LNCAP (cell line): ENCODE results near the gene GPC6.

ENCODE experiments used
- TF ChIP-seq, protein P1 (sequence below): fragments of 450-650 bp; IDR thresholded peaks from 2 replicates; pipeline ENCODE4 v1.5.1; 2017; ENCODE audit warnings: mild to moderate bottlenecking

Gene GPC6

GRCh38 chr13:93345770-93346169, 119.2 kb downstream of the GPC6 start:
- TF ChIP-seq, protein P1, sequence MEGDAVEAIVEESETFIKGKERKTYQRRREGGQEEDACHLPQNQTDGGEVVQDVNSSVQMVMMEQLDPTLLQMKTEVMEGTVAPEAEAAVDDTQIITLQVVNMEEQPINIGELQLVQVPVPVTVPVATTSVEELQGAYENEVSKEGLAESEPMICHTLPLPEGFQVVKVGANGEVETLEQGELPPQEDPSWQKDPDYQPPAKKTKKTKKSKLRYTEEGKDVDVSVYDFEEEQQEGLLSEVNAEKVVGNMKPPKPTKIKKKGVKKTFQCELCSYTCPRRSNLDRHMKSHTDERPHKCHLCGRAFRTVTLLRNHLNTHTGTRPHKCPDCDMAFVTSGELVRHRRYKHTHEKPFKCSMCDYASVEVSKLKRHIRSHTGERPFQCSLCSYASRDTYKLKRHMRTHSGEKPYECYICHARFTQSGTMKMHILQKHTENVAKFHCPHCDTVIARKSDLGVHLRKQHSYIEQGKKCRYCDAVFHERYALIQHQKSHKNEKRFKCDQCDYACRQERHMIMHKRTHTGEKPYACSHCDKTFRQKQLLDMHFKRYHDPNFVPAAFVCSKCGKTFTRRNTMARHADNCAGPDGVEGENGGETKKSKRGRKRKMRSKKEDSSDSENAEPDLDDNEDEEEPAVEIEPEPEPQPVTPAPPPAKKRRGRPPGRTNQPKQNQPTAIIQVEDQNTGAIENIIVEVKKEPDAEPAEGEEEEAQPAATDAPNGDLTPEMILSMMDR, result no peak

GRCh38 chr13:93352616-93353015, 126.0 kb downstream of the GPC6 start:
- TF ChIP-seq, protein P1, result no peak

DNA sequence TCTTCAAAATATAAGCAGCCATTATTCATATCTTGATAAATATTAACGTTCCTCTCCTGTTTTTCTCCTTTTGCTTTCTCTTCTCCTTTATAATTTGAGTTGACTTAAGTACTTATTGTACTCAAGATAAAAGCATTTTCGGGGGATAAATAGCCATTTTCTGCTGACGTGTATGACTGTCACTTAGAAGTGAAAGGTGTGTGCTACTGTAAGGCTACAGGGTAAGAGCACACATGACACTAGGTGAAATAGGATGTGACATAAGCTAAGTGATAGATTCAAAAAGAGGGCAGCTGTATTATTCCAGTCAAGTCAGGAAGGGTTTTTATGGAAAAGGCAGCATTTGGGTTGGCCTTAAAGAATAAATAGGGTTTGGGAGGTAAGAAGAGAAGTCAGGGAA, 128.5 kb downstream of the GPC6 start:
- TF ChIP-seq, protein P1, result no peak

DNA sequence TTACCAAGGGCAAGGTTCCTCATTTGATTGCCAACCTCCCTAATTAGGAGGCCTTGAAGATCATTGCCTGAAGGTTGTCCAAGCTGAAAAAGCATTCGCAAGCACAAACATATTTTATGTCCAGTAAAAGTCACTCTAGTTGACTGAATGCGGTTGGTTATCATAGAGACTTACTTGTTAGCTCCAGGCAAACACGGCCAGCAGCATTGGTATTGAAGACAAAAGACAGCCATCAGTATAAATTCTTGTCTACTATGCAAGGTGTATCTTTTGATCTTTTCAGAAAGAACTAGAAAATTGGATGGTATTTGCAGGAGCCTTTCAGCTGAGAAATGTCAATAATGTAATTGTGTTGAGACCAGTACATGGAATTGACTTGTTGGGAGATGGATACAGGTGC, 129.9 kb downstream of the GPC6 start:
- TF ChIP-seq, protein P1, result no peak

GRCh38 chr13:93360021-93360420, 133.4 kb downstream of the GPC6 start:
- TF ChIP-seq, protein P1, result no peak

- TF ChIP-seq, protein P1, result no peak
Measured at GRCh38 chr13:93361703-93362102, 135.1 kb downstream of the GPC6 start.

DNA sequence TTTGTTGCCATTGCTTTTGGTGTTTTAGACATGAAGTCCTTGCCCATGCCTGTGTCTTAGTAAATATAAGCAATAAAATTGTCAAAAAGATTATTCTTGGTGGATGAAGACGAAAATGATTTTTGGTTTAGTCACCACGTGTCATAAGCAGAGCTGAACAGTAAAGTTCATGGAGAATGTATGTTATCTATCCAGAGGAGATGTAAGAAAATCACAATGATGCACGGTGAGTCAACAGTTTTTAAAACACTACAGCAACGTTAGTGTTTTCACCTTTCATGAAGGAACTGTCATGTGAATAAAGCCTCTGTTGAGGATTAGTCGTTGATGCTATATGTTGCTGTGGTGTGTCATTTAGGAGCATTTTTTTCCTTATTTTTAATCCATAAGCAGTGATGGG, 137.6 kb downstream of the GPC6 start:
- TF ChIP-seq, protein P1, result no peak

GRCh38 chr13:93368296-93368695, 141.7 kb downstream of the GPC6 start:
- TF ChIP-seq, protein P1, result no peak
